Right renal pelvis (tissue), 4 donors: ENCODE measurements around the gene SIRT6. TPM values are rescaled to one million over a fixed set of nuclear protein-coding genes. Genes with fewer than 3 reads are reported as not detected.
A peak's percentile ranks its signal among the peaks of the same experiment; 100 is the strongest.
"Not testable (repeated sequence)": the region's sequence is repeated elsewhere in the genome, so short reads cannot be mapped to it uniquely, and the experiment has no call there.

Experiments
- DNase-seq, 4 donors: peaks; one replicate each; pipeline ENCODE4 v3.0.0-alpha.2; 2013; ENCODE audit warnings: low read depth in 4 of 4, low spot score in 3 of 4, missing footprints in 1 of 4
- polyA plus RNA-seq, 4 donors: library from polyadenylated mRNA; unstranded; fragments of 120-200 nt; gene quantifications; one replicate each; pipeline ENCODE4 v1.2.1, GENCODE V29; 2013; ENCODE audit not compliant: insufficient read length in 4 of 4

The SIRT6 gene
- polyA plus RNA-seq, 4 donors = 16.1 to 26.1 (median 17.4) TPM

DNA sequence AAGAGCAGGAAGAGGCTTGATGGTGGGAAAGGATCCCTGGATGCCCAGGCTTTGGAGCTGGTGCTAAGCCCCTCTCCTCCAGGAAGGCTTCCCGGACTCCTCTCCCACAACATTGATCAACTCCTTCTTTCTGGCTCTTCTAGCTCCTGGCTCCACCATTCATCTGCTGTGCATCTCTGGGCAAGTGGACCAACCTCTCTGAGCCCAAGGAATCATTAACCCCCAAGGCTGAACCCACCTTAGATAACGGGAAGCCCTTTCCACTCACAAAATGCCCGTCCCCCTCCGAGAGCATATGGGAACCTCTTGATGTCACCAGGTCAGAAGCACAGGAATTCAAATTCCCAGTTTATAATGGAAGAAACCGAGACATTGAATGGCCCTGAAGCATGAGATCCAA is 5.2 kb downstream of the SIRT6 start:
- no peak for DNase-seq

DNA sequence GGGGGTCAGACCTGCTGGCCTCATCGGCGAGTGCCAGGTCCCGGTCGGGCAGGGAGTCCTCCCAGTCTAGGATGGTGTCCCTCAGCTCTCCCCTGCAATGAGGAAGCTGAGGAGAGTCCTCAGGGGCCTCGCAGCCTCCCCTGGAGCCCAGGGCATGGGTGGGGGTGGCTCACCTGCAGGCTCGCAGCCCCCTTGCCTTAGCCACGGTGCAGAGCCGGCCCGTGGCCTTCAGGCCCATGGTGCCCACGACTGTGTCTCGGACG is 6.8 kb downstream of the SIRT6 start:
- no peak for DNase-seq

DNA sequence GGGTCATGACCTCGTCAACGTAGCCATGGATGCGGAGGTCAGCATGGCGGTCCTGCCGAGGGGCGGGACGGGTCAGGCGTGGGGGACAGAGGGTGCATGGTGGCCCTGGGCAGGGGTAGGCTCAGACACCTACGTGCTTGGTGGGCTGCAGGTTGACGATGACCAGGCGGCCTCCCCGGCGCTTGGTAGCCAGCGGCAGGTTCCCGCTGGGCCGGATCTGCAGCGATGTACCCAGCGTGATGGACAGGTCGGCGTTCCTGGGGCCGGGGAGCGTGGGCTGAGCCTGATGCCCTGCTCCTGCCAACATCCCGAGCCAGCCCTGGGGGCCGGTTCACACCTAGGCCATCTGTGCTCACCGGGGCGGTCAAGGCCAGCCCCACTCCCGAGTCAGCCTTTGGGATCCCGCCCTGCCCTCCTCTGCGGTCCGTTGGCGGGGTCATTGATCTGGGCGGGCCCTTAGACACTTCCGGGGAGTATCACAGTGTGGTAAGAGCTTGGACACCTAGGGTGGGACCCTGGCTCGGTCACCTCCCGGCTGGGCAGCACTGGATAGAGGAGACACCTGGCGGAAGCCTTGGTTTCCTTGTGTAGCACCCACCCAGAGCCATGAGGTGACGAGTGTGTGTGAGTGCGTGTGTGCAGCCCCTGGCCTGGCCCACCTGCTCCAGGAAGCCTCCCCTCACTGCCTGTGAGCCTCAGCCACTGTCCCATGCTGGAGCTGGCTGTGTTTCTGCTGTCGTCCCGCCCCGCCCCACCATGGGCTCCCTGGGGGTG is 7.3 kb downstream of the SIRT6 start:
- DNase-seq = no peak

DNA sequence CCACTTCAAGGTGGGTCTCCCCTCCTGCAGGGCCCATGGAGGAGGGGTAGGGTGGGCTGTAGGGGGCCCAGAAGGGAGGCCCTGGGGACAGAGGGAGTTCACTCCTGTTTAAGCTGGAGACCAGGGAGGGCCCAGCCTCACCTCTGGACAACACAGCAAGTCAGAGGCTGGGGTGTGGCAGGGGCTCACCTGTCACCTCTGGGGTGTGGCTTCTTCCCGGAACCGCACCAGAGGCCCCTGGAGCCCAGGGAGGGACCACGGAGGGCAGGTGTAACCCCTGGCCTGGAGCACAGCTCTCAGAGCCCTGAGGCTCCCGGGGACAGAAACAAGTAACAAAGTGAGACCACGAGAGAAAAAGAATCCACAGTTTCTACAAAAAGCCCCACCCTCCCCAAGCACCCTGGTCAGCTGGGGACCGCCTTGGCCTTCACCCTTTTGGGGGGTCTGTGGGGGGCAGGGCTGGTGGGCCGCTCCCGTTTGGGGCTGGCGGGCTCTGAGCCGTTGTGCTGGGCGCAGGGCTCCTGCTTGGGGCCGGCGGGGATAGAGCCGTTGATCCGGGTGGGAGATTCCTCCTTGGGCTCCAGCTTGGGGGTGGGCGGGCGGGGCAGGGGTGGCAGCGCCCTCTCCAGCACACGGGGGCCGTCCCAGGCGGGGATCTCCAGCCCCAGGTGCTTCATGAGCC is 8.0 kb downstream of the SIRT6 start:
- DNase-seq = no peak

DNA sequence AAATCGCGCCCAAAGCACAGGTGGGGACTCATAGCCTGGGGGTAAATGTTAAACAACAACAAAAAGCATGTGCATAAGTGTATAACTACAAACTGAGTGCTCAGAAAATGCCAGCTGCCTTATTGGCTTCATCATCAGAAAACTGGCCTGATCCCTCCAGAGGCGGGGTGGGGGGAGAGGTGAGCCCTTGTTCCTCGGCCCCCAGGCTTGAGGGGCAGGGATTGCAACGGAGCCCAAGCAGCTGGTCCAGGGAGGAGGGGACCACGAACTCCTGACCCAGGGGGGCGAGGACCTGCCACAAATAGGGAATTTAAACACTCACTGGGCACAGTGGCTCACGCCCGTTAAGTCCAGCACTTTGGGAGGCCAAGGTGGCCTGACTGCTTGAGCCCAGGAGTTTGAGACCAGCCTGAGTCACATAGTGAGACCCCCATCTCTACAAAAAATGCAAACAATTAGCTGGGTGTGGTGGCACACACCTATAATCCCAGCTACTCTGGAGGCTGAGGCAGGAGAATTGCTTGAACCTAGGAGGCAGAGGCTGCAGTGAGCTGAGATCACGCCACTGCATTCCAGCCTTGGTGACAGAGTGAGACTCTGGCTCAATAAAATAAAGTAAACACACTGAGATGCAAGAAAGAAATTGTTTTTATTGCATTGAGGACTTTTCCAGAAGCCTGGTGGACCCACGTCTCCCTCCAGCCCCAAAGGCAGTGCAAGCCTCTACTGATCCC is 8.7 kb downstream of the SIRT6 start:
- DNase-seq = no peak

DNA sequence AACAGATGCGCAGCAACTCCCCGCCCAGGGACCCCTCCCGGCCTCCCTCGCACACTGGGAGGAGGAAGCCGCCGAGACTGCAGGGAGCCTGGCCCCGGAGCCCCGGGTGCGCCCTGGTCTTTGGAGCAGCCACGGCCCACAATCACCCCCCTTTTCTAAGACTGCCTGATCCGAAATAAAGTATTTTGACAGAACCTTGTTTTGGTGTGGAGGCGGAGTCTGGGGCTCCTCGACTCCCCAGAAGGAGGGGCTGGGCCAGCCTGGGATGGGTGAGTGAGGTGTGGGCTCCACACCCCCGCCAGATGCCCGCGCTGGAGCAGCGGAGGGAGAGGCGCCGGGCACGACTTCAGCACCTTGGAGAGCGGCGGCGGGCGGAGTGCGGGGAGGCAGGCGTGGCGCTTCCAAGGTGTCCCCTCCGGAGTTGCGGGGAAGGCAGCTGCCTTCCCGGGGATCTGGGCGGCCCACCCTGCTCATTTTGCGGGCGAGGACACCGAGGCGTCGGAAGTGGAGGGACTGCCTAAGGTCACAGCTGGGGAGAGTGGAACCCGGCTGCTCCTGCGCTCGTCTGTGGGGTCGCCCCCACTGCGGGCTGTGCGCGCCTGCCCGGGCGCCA is 9.4 kb downstream of the SIRT6 start:
- DNase-seq = peak in 2 of 4 donors; percentile 44 to 51

DNA sequence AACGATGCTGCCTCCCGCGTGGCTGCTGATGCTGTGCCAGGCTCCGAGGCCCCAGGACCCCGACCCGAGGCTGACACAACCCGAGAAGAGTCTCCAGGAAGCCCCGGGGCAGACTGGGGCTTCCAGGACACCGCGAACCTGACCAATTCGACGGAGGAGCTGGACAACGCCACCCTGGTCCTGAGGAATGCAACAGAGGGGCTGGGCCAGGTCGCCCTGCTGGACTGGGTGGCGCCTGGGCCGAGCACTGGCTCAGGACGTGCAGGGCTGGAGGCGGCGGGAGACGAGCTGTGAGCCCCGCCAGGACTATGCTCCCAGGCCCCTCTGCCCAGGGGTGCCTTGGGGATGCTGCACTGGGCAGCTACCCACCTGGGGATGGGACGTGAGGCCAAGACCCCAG is 10.7 kb downstream of the SIRT6 start:
- DNase-seq = no peak

DNA sequence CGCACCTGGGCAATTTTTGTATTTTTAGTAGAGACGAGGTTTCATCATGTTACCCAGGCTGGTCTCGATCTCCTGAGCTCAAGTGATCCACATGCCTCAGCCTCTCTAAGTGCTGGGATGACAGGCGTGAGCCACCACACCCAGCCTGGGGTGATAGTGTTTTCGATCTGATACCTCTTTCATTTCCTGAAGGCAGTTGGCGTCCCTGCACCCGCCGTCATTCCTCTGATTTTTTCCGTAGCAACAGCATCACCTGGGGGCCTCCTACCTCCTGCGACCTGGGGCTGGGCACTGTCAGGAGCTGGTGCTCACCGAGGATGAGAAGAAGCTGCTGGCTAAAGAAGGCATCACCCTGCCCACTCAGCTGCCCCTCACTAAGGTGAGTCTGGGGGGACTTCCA is 18.1 kb downstream of the SIRT6 start:
- DNase-seq = no peak

DNA sequence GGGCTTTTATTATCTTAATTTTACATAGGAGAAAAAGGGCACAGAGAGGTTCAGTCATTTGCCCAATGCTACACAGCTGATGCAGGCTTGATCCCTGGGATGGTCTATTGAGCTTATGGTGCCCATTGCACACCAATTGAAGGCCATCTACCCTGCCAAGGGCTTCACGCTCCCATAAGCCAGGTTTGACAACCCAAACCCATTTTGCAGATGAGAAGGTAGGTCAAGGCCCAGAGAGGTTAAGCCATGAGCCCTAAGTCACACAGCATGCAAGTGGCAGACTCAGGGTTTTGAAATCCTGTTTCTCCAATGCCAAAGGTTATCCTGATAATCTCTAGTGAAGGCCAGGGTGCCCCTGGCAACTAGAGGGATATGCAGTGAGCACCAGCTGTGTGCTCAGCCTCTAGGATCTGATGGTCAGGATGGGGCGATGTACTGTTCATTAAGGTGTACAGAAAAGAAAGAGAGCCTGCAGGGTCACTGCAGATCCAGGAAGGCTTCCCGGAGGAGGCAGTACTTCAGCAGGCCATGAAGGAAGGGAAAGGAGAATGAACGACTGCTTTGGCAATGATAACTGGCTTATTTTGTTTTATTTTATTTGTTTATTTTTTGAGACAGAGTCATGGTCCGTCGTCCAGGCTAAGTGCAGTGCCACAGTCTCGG is 20.8 kb downstream of the SIRT6 start:
- no peak for DNase-seq

DNA sequence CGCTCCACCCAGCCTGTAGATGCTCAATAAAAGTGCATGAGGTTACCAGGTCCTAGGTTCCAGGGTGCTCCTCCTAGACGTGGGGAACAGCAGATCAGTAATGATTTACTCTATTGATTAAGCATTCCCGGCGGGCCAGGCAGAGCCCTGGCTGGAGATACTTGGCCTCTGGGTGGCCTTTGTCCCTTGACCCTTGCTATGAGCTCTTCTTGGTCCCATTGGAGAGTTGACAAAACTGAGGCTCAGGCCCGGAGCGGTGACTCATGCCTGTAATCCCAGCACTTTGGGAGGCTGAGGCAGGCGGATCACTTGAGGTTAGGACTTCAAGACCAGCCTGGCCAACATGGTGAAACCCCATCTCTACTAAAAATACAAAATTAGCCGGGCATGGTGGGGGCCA is 24.4 kb downstream of the SIRT6 start:
- not testable (repeated sequence) for DNase-seq

DNA sequence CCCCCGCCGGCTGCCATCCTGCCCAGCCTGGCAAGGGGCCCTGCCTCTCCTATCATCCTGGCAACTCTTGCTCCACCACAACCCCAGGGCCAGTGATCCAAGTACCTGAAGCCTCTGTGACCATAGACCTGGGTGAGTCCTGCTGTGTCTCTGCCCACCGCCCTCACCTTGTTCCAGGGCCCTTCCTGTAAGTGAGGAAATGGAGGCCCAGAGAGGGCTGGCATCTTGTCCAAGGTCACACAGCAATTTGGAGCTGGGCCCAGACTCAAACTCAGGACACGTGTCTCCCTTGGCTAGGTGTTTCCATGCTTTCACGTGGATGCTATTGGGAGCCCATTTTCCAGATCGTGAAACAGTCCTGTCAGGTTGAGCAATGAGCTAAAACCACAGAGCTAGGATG is 25.2 kb downstream of the SIRT6 start:
- DNase-seq = no peak

DNA sequence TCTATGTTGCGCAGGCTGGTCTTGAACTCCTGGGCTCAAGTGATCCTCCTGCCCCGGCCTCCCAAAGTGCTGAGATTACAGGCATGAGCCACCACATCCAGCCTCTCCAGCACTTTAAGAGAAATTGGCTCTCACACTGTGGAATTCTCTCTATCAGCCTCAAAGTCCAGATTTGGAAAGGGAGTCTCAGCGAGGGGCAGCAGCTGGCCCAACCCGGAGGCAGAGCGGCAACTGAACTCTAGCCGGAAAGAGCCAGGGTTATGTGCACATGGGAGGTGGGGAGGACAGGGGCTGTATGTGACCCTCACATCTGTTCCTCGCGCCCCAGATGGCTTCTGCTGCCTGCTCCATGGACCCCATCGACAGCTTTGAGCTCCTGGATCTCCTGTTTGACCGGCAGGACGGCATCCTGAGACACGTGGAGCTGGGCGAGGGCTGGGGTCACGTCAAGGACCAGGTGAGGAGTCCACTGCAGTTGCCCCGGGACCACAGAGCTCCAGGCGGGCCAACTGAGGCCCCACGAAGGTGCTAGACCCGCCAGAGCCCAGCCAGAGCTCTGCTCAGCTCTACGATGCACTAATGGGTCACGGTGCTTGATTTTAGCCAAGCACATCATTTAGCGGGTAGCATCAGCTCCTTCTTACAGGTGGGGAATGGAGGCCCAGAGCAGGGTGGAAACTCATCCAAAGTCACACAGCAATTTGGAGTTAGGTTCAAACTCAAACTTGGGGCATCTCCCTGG is 27.6 kb downstream of the SIRT6 start:
- DNase-seq = no peak

DNA sequence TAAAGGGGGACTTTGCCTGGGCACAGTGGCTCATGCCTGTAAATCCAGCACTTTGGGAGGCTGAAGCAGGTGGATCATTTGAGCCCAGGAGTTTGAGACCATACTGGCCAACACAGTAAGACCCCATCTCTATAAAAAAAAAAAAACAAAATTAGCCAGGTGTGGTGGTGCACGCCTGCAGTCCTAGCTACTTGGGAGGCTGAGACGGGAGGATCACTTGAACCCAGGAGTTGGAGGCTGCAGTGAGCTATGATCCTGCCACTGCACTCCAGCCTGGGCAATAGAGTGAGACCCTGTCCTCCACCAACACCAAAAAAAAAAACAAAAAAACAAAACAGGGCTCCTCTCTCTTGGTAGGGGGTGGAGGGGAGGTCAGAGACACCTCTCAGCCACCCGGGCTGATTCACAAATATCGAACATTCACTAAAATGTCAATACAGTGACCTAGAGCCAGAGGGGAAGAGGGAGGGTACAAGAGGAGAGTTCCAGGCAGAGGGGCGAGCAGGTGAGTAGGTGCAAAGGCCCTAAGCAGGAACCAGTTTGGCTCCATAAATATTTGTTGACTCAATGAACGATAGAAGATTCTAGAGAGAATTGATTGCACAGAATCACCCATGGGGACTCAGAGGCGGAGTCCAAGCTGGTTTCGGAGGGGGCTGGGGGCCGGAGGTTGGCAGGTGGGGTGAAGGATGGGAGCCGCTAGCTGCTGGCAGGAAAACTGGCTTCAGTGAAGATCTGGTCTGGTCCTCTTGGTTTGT is 29.9 kb downstream of the SIRT6 start:
- no peak for DNase-seq

DNA sequence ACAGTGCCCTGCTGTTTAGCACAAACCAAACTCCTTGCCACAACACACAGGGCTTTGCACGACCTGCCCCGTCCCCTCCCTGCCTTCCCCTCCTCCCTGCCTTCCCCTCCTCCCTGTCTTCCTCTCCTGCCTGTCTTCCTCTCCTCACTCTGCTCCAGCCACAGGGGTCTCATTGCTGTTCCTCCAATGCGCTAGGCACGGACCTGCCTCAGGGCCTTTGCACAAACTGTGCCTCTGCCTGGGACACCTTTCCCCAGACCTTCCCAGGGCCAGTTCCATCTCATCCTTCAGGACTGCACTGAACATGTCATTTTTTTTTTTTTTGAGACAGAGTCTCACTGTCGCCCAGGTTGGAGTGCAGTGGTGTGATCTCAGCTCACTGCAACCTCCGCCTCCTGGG is 30.7 kb downstream of the SIRT6 start:
- DNase-seq = no peak

DNA sequence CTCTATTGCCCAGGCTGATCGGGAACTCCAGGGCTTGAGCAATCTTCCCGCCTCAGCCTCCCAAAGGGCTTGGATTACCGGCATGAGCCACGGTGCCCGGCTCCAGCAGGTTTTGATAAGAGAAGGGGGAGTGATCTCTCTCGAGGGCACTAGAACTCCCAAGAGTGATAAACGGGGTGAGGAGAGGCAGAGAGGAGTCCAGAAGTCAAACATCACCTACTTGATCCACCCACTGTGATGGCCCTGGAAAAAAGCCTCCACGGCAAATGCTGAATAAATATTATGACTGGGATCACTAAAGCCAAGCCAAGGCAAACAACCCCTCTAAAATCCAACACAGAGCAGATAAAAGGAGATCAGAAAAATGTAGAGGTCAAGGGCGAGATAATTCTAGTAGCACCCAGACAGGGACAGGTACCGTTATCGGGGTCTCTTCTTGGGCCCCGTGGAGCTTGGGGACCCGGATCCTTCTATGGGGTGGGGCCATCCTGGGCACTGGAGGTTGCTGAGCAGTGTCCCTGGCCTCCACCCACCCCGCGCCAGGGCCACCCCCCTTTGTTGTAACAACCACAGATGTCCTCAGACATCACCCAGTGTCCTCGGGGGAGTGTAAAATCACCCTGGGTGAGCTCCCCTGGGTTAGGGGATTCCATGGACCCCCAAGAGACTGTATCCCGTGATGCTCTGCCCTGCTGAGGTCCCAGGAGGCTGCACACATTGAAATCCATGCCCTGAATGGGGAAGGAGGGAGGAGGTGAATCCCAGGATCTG is 32.7 kb downstream of the SIRT6 start:
- no peak for DNase-seq

DNA sequence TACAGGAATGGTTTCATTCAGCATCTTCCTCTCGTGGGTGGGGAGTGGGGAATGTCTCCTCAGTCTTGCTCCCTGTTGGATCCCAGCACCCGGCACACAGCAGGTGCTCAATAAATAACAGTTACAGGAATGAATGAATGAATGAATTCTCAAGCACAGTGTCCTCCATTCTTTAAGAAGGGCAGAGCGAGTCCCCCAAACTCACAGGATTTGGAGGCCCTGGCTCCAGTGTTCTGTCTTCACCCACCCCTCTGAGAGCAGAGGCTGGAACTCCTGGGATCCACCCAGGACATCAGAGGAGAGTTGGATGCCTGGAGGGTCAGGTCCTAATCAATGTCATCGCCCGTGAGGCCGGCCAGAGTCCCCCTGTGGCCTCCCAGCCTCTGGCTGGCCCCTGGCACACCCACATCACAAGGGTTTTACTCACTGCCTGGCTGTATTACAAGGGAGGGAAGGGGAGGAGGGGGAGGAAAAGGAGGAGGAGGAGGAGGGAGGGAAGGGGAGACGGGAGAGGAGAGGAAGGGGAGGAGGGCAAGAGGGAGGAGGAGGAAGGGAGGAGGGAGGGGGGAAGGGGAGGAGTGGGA is 37.6 kb downstream of the SIRT6 start:
- DNase-seq = no peak

DNA sequence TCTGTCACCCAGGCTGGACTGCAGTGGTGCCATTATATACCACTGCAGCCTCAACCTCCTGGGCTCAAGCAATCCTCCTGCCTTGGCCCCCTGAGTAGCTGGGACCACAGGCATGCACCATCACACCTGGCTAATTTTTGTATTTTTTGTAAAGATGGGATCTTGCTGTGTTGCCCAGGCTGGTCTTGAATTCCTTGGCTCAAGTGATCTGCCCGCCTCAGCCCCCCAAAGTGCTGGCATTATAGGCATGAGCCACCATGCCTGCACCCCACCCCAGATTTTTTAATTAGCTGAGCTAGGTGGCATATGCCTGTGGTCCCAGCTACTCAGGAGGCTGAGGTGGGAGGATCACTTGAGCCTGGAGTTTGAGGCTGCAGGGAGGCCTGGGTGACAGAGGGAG is 39.4 kb downstream of the SIRT6 start:
- not testable (repeated sequence) for DNase-seq

DNA sequence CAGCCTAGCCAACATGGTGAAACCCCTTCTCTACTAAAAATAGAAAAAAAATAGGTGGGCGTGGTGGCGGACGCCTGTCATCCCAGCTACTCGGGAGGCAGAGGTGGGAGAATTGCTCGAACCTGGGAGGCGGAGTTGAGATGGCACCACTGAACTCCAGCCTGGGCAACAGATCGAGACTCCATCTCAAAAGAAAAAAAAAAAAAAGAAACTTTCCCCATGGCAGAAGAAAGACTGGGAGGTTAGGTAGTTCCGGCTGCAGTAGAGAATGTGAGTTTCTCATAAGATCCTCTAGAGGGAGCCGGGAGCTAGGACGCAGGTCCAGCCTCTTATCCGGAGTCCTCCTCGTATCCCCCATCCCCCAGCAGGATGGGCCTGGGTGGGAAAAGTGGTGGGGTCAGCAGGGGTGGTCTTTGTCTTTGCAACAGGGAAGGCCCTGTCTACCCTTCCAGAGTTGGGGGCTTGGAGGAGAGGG is 42.1 kb downstream of the SIRT6 start:
- DNase-seq = peak in 1 of 4 donors; percentile 26
